B cell (primary cell): ENCODE measurements around the gene EFCAB8. TPM values are rescaled to one million over a fixed set of nuclear protein-coding genes. Genes with fewer than 3 reads are reported as not detected.

Source experiments
- ATAC-seq: fragments of 200-7000 bp; cut with Tn5 transposase; one replicate; pipeline ENCODE4 v1.10.0; 2021; ENCODE audit warnings: low read depth, mild to moderate bottlenecking, moderate number of reproducible peaks, moderate library complexity
- CTCF ChIA-PET: fragments of 350-600 bp; sonication (Branson Sonifier 250); formaldehyde crosslinking; loops from one replicate; lab custom pipeline; 2021; ENCODE audit warnings: antibody characterized with exemption, inconsistent platforms; lab: Charles Lee
- POLR2A ChIA-PET: fragments of 350-600 bp; sonication (Branson Sonifier 250); formaldehyde crosslinking; loops from one replicate; lab custom pipeline; 2021; ENCODE audit warnings: antibody characterized with exemption; lab: Charles Lee
- DNase-seq: peaks from one replicate; pipeline ENCODE4 v3.0.0; 2013
- H2AFZ ChIP-seq: 2 replicates; pipeline ENCODE4 v1.6.1; 2012; ENCODE audit warnings: mild to moderate bottlenecking, low read depth, low read length; ENCODE audit not compliant: insufficient read depth, poor library complexity, severe bottlenecking
- H3K27ac ChIP-seq, 2 donors: 1 replicate in 1 of 2; 2 replicates in 1 of 2; pipeline ENCODE4 v1.5.1; 2012 to 2013; ENCODE audit warnings: low read length in 2 of 2, mild to moderate bottlenecking in 2 of 2, moderate library complexity in 1 of 2
- H3K27me3 ChIP-seq, 4 experiments: fragments of 200-600 bp in 1 of 4; sonication (generic) in 1 of 4; replicated peaks in 1 of 4; 1 replicate in 2 of 4; 2 replicates in 2 of 4; pipeline versions ENCODE4 v1.6.1 to v1.7.0; 2013 to 2016; ENCODE audit warnings: low read length in 3 of 4, mild to moderate bottlenecking in 2 of 4, mixed read lengths in 1 of 4, moderate library complexity in 1 of 4; ENCODE audit not compliant: insufficient read depth in 4 of 4, control insufficient read depth in 3 of 4; ENCODE audit errors: control extremely low read depth in 1 of 4
- H3K36me3 ChIP-seq, 2 experiments: replicated peaks in 1 of 2; 1 replicate in 1 of 2; 2 replicates in 1 of 2; pipeline versions ENCODE4 v1.6.1 to v1.7.1; 2013; ENCODE audit warnings: low read length in 1 of 2; ENCODE audit not compliant: insufficient read depth in 2 of 2, control insufficient read depth in 1 of 2; ENCODE audit errors: control extremely low read depth in 1 of 2, extremely low read depth in 1 of 2
- H3K4me1 ChIP-seq, 2 donors: fragments of 200-600 bp in 1 of 2; sonication (generic) in 1 of 2; 1 replicate in 1 of 2; 2 replicates in 1 of 2; pipeline versions ENCODE4 v1.5.1 to v1.6.1; 2013 to 2017; ENCODE audit warnings: low read length in 2 of 2; ENCODE audit not compliant: control insufficient read depth in 2 of 2, insufficient read depth in 2 of 2
- H3K4me2 ChIP-seq: replicated peaks from 2 replicates; pipeline ENCODE3; 2012; ENCODE audit warnings: mild to moderate bottlenecking, low read depth, low read length; ENCODE audit not compliant: poor library complexity, severe bottlenecking
- H3K4me3 ChIP-seq, 5 experiments: fragments of 200-600 bp in 1 of 5; sonication (generic) in 1 of 5; 1 replicate in 3 of 5; 2 replicates in 2 of 5; pipeline versions ENCODE4 v1.5.1 to v1.7.0; 2011 to 2016; ENCODE audit warnings: low read length in 4 of 5, mild to moderate bottlenecking in 4 of 5, low read depth in 2 of 5, control low read depth in 1 of 5, moderate library complexity in 1 of 5; ENCODE audit not compliant: insufficient read depth in 1 of 5; ENCODE audit errors: control extremely low read depth in 1 of 5, extremely low read depth in 1 of 5
- H3K79me2 ChIP-seq: fragments of 200-600 bp; sonication (generic); one replicate; pipeline ENCODE4 v1.6.0; 2016; ENCODE audit warnings: low read length; ENCODE audit not compliant: control insufficient read depth, insufficient read depth
- H3K9ac ChIP-seq: fragments of 200-600 bp; sonication (generic); 2 replicates; pipeline ENCODE4 v1.6.1; 2017; ENCODE audit warnings: mild to moderate bottlenecking, low read length, moderate library complexity
- H3K9me3 ChIP-seq, 3 donors: one replicate each; pipeline versions ENCODE4 v1.6.1 to v1.7.1; 2013; ENCODE audit warnings: low read length in 2 of 3; ENCODE audit not compliant: control insufficient read depth in 2 of 3, insufficient read depth in 1 of 3; ENCODE audit errors: control extremely low read depth in 1 of 3
- H4K20me1 ChIP-seq: 2 replicates; pipeline ENCODE4 v1.6.0; 2012; ENCODE audit warnings: mild to moderate bottlenecking, low read length; ENCODE audit not compliant: insufficient read depth, control insufficient read depth, poor library complexity, severe bottlenecking
- H3K27ac Mint-ChIP-seq: one replicate; pipeline ENCODE4 v1.8.0; 2021; ENCODE audit warnings: mixed read lengths
- H3K27me3 Mint-ChIP-seq: one replicate; pipeline ENCODE4 v1.8.0; 2021; ENCODE audit warnings: mixed read lengths
- H3K4me1 Mint-ChIP-seq: one replicate; pipeline ENCODE4 v1.8.0; 2021; ENCODE audit warnings: mixed read lengths
- H3K4me3 Mint-ChIP-seq: one replicate; pipeline ENCODE4 v1.8.0; 2021; ENCODE audit warnings: mixed read lengths
- H3K9me3 Mint-ChIP-seq: one replicate; pipeline ENCODE4 v1.8.0; 2022; ENCODE audit warnings: mixed read lengths; ENCODE audit not compliant: insufficient read depth
- EZH2 ChIP-seq: IDR thresholded peaks from 2 replicates; pipeline ENCODE4 v1.6.1; 2012; ENCODE audit warnings: borderline replicate concordance, low read depth, mild to moderate bottlenecking, moderate library complexity, low read length; ENCODE audit not compliant: insufficient read depth, poor library complexity, severe bottlenecking
- WGBS: methylation state at CpG from one replicate; pipeline ENCODE4 v1.1.5; 2013; ENCODE audit warnings: missing lambda C conversion rate; ENCODE audit not compliant: insufficient coverage; 5-methylcytosine and 5-hydroxymethylcytosine counted together
- intact Hi-C: fragments of 100-400 bp; cut with micrococcal nuclease; formaldehyde crosslinking; loops from one replicate; pipeline ENCODE4 v1.10.0; 2022
- polyA plus RNA-seq: library from polyadenylated mRNA; depleted of rRNA; stranded (reverse); fragments of >200 nt; gene quantifications from 2 replicates; pipeline ENCODE4 v1.2.3, GENCODE V29; 2012
- total RNA-seq, 2 donors: library from RNA; stranded (reverse); fragments of 120-200 nt in 1 of 2; gene quantifications; 1 replicate in 1 of 2; 2 replicates in 1 of 2; pipeline versions ENCODE4 v1.2.3 to v1.2.4, GENCODE V29; 2013 to 2022
- TF ChIP-seq, protein P1 (sequence below): fragments of 200-600 bp; IDR thresholded peaks from one replicate; pipeline ENCODE4 v1.8.0; 2022; ENCODE audit warnings: antibody characterized with exemption, mild to moderate bottlenecking

EFCAB8 gene
- total and polyA plus RNA-seq, 2 donors (not counting 1 experiment from before 2014, with no cell fraction given) = 0.72 to 2.3 TPM

DNA sequence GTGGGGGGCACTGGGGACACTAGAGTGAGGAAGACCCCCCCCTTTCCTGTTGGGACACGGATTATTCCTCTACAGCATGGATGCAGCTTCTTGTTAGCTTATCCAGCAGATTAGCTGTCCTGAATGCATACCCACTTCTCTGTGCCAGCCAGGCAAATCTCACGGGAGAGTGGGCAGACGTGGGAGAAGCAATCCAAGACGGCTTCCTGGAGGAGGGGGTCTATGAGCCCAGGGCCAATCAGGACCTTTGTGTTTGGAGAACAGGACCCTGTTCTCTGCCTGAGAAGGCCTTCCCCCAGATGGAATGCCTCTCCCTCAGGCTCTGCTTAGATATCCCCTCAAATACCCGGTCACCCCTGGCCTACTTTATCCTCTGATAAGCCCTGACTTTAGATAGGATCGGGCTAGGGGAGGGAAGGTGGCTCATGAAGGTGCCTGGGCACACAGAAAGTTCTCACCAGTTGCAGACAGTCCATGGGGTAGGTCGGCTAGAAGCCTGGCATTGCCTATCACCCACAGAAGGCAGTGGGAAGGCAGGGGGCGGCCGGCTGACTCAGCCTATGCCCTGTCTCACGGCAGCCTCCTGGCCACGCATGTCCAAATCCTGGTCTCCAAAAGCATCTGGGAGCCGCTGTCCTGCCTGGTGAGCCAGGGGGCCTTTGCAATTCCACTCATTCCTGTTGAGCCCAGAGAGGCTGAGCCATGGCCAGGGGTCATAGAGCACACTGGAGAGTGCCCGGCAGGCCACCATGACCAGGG is 110.8 kb downstream of the EFCAB8 start:
- no peak for DNase-seq
- ChIA-PET POLR2A (no interaction called here), CTCF (no interaction called here)
- Mint-ChIP-seq H3K27ac (peak overlapping the region; percentile 80), H3K4me1 (peaks cover 26% of the 10 kb centered on the region), H3K9me3 (no peaks in the 10 kb centered on the region), H3K4me3 (peak overlapping the region; percentile 8), H3K27me3 (no peaks in the 10 kb centered on the region)
- Histone ChIP-seq H3K27me3 (no peaks in the 10 kb centered on the region), H3K4me3 (no peak overlapping the region), H3K4me1 (peaks cover 53 to 79% of the 10 kb centered on the region in 2 donors), H3K9me3 (peaks cover 0 to 22% (median 0%) of the 10 kb centered on the region in 3 donors), H3K27ac (peak overlapping the region in 1 of 2 donors; percentile 99), H3K4me2 (peak overlapping the region; percentile 75), H3K9ac (no peak overlapping the region), H3K79me2 (no peaks in the 10 kb centered on the region), H3K36me3 (no peaks in the 10 kb centered on the region), H2AFZ (no peak overlapping the region), H4K20me1 (no peaks in the 10 kb centered on the region)
- TF ChIP-seq EZH2 = no peak
- TF ChIP-seq, protein P1, sequence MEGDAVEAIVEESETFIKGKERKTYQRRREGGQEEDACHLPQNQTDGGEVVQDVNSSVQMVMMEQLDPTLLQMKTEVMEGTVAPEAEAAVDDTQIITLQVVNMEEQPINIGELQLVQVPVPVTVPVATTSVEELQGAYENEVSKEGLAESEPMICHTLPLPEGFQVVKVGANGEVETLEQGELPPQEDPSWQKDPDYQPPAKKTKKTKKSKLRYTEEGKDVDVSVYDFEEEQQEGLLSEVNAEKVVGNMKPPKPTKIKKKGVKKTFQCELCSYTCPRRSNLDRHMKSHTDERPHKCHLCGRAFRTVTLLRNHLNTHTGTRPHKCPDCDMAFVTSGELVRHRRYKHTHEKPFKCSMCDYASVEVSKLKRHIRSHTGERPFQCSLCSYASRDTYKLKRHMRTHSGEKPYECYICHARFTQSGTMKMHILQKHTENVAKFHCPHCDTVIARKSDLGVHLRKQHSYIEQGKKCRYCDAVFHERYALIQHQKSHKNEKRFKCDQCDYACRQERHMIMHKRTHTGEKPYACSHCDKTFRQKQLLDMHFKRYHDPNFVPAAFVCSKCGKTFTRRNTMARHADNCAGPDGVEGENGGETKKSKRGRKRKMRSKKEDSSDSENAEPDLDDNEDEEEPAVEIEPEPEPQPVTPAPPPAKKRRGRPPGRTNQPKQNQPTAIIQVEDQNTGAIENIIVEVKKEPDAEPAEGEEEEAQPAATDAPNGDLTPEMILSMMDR = no peak
- intact Hi-C loops = no loop called here
- WGBS = 92% methylated on average over 10 of the region's 13 CpGs
- no peak for ATAC-seq
